Measurements from ENCODE around the gene LSM14A. TPM values are rescaled to one million over a fixed set of nuclear protein-coding genes. Genes with fewer than 3 reads are reported as not detected.

Gene LSM14A
- total RNA-seq, 1 experiment from 2014 or later, result 199 TPM

GRCh38 chr19:34181111-34181864 is 9.0 kb downstream of the LSM14A start:
- Mint-ChIP-seq H3K9me3 (no peaks in the 10 kb centered on the region), H3K36me3 (ENCODE audit: insufficient read depth in 1 of 3, low read depth in 3 of 3) (peaks cover 0 to 18% (median 15%) of the 10 kb centered on the region in 3 experiments; a peak in 6 of 7 replicates), H3K4me1 (peaks cover 56% of the 10 kb centered on the region in 2 experiments), H3K27ac (peak overlapping the region in 1 of 3 experiments; percentile 49; a peak in 2 of 7 replicates), H3K4me3 (no peak overlapping the region), H3K27me3 (ENCODE audit: low read depth) (no peaks in the 10 kb centered on the region)
- Histone ChIP-seq H4K5ac (ENCODE audit: insufficient read length, low read depth, low read length) (no peak overlapping the region), H3K4ac (ENCODE audit: low read depth, low read length) (no peak overlapping the region), H2BK120ac (ENCODE audit: low read depth, low read length, poor library complexity, severe bottlenecking) (no peak overlapping the region), H3K56ac (ENCODE audit: insufficient read length, low read depth, low read length) (no peak overlapping the region), H2AFZ (ENCODE audit: low read length) (no peak overlapping the region), H3K79me2 (ENCODE audit: insufficient read depth, low read length) (peaks cover 62% of the 10 kb centered on the region), H3K4me2 (ENCODE audit: insufficient read depth, insufficient read length, low read length) (no peak overlapping the region), H3K23me2 (ENCODE audit: insufficient read length, low read depth, low read length, poor library complexity, severe bottlenecking) (no peaks in the 10 kb centered on the region), H2BK15ac (ENCODE audit: low read depth, low read length) (no peak overlapping the region), H3K79me1 (ENCODE audit: insufficient read depth, low read depth, low read length, poor library complexity, severe bottlenecking) (peaks cover 7% of the 10 kb centered on the region), H3T11ph (ENCODE audit: low read length) (no peak overlapping the region), H3K14ac (ENCODE audit: insufficient read depth, low read length) (no peak overlapping the region), H4K91ac (ENCODE audit: insufficient read length, low read depth, low read length) (no peak overlapping the region), H3K18ac (ENCODE audit: insufficient read length, low read depth, low read length) (no peak overlapping the region), H3K27me3 (ENCODE audit: insufficient read depth, low read length) (no peaks in the 10 kb centered on the region), H4K20me1 (ENCODE audit: control insufficient read depth, insufficient read depth, insufficient read length) (no peaks in the 10 kb centered on the region), H2BK20ac (ENCODE audit: low read depth, low read length, poor library complexity, severe bottlenecking) (no peak overlapping the region), H2BK12ac (ENCODE audit: insufficient read length, low read depth, low read length) (no peak overlapping the region), H4K8ac (replicated peaks; ENCODE audit: insufficient read length, low read depth, low read length) (no peak overlapping the region), H2AK5ac (ENCODE audit: insufficient read length, low read length) (no peak overlapping the region), H3K9ac (ENCODE audit: extremely low read depth, insufficient read length, low read length) (no peak overlapping the region), H2BK5ac (ENCODE audit: insufficient read length, low read length) (no peak overlapping the region), H3K27ac (ENCODE audit: insufficient read length, low read depth, low read length) (no peak overlapping the region), H3K9me3 (ENCODE audit: control insufficient read depth, low read depth, low read length) (no peaks in the 10 kb centered on the region), H3K23ac (ENCODE audit: insufficient read length, low read depth, low read length) (no peak overlapping the region), H3K4me1 (ENCODE audit: insufficient read depth, low read length) (no peaks in the 10 kb centered on the region)
- DNase-seq, result no peak
- no CpG with 5 or more reads among the region's 5 CpGs for WGBS (ENCODE audit: extremely low coverage, insufficient read length, low lambda C conversion rate)
- no peak for TF ChIP-seq CTCF (conservative IDR thresholded peaks at IDR 0.05)

Measured in H9 (cell line).